DOHH2 (cell line): ENCODE data around the gene AANAT.
A peak's percentile ranks its signal among the peaks of the same experiment; 100 is the strongest.

ENCODE experiments used
- H3F3A ChIP-seq: fragments of 200-600 bp; sonication (generic), shearing (Covaris generic); 2 replicates; pipeline ENCODE4 v1.6.0; 2016; ENCODE audit warnings: antibody characterized with exemption, mild to moderate bottlenecking; ENCODE audit not compliant: control insufficient read depth, insufficient read depth
- H3K27ac ChIP-seq: fragments of 200-600 bp; sonication (generic); 2 replicates; pipeline ENCODE4 v1.5.1; 2014; ENCODE audit warnings: low read depth, mild to moderate bottlenecking, low read length, moderate library complexity
- H3K27me3 ChIP-seq: fragments of 200-600 bp; sonication (generic); 2 replicates; pipeline ENCODE4 v1.6.1; 2014; ENCODE audit warnings: mild to moderate bottlenecking, low read length, mixed read lengths; ENCODE audit not compliant: control insufficient read depth
- H3K36me3 ChIP-seq: fragments of 200-600 bp; sonication (generic); 2 replicates; pipeline ENCODE4 v1.6.1; 2014; ENCODE audit warnings: mild to moderate bottlenecking, low read length, moderate library complexity, mixed read lengths; ENCODE audit not compliant: control insufficient read depth
- H3K4me1 ChIP-seq: fragments of 200-600 bp; sonication (generic); 2 replicates; pipeline ENCODE4 v1.6.1; 2014; ENCODE audit warnings: mild to moderate bottlenecking, low read length, mixed read lengths; ENCODE audit not compliant: control insufficient read depth
- H3K4me2 ChIP-seq: fragments of 200-600 bp; sonication (generic); 2 replicates; pipeline ENCODE4 v1.6.0; 2014; ENCODE audit warnings: mild to moderate bottlenecking, low read length, moderate library complexity
- H3K4me3 ChIP-seq: fragments of 200-600 bp; sonication (generic); 2 replicates; pipeline ENCODE4 v1.5.1; 2014; ENCODE audit warnings: mild to moderate bottlenecking, low read length, mixed read lengths
- H3K79me2 ChIP-seq: fragments of 200-600 bp; sonication (generic); 2 replicates; pipeline ENCODE4 v1.6.1; 2014; ENCODE audit warnings: mild to moderate bottlenecking, low read length, mixed read lengths; ENCODE audit not compliant: control insufficient read depth
- H3K9me2 ChIP-seq: fragments of 200-600 bp; sonication (generic); replicated peaks from 2 replicates; pipeline ENCODE4 v1.6.1; 2014; ENCODE audit warnings: mild to moderate bottlenecking, low read length, mixed read lengths; ENCODE audit not compliant: control insufficient read depth
- H3K9me3 ChIP-seq: fragments of 200-600 bp; sonication (generic); 2 replicates; pipeline ENCODE4 v1.6.1; 2014; ENCODE audit warnings: antibody characterized with exemption, low read length, mixed read lengths; ENCODE audit not compliant: control insufficient read depth, insufficient read depth
- H4K20me1 ChIP-seq: fragments of 200-600 bp; sonication (generic); 2 replicates; pipeline ENCODE4 v1.6.0; 2014; ENCODE audit warnings: low read depth, mild to moderate bottlenecking, antibody characterized with exemption, low read length, moderate library complexity; ENCODE audit not compliant: control insufficient read depth, insufficient read depth
- CTCF ChIP-seq: fragments of 200-600 bp; sonication (generic); IDR thresholded peaks from one replicate; pipeline ENCODE4 v1.5.1; 2014; ENCODE audit warnings: antibody characterized with exemption, mild to moderate bottlenecking, low read depth, low read length; ENCODE audit not compliant: poor library complexity, severe bottlenecking
- EZH2phosphoT487 ChIP-seq: fragments of 200-600 bp; sonication (generic); IDR thresholded peaks from 2 replicates; pipeline ENCODE4 v1.6.1; 2017; ENCODE audit warnings: borderline replicate concordance, mild to moderate bottlenecking, antibody characterized with exemption, low read length, moderate library complexity, mixed read lengths

Gene AANAT

GRCh38 chr17:76438906-76439305, 28.5 kb upstream of the AANAT start:
- H3K27ac ChIP-seq = no peak overlapping the region
- no peak overlapping the region for H3K4me3 ChIP-seq
- TF ChIP-seq CTCF (no peak), EZH2phosphoT487 (no peak)
- no peaks in the 10 kb centered on the region for H3K9me2 ChIP-seq
- peaks cover 96% of the 10 kb centered on the region for H3K79me2 ChIP-seq
- H3K36me3 ChIP-seq = peaks cover 30% of the 10 kb centered on the region
- peaks cover 89% of the 10 kb centered on the region for H3K4me1 ChIP-seq
- H3K4me2 ChIP-seq = 0 out of 2 replicates have a peak overlapping the region, but pooled peaks have one; percentile 50
- H3K27me3 ChIP-seq = no peaks in the 10 kb centered on the region
- H4K20me1 ChIP-seq = peaks cover 24% of the 10 kb centered on the region
- peaks cover 13% of the 10 kb centered on the region; the same call in 1 of the 2 replicates for H3F3A ChIP-seq
- H3K9me3 ChIP-seq = no peaks in the 10 kb centered on the region

GRCh38 chr17:76439314-76439928, 28.0 kb upstream of the AANAT start:
- H3K4me2 ChIP-seq = peak overlapping the region; percentile 50
- H3K27me3 ChIP-seq = no peaks in the 10 kb centered on the region
- peaks cover 96% of the 10 kb centered on the region for H3K79me2 ChIP-seq
- H3K9me3 ChIP-seq = no peaks in the 10 kb centered on the region
- H3K4me3 ChIP-seq = 0 out of 2 replicates have a peak overlapping the region, but pooled peaks have one; percentile 15
- peaks cover 25% of the 10 kb centered on the region for H3K36me3 ChIP-seq
- peaks cover 24% of the 10 kb centered on the region for H4K20me1 ChIP-seq
- TF ChIP-seq CTCF = no peak
- TF ChIP-seq EZH2phosphoT487 = no peak
- H3K4me1 ChIP-seq = peaks cover 89% of the 10 kb centered on the region
- H3K27ac ChIP-seq = no peak overlapping the region
- no peaks in the 10 kb centered on the region for H3K9me2 ChIP-seq
- 0 out of 2 replicates have a peak, but pooled peaks cover 9% of the 10 kb centered on the region for H3F3A ChIP-seq

GRCh38 chr17:76440751-76441362, 26.5 kb upstream of the AANAT start:
- H3F3A ChIP-seq = 0 out of 2 replicates have a peak, but pooled peaks cover 12% of the 10 kb centered on the region
- H3K9me3 ChIP-seq = no peaks in the 10 kb centered on the region
- H4K20me1 ChIP-seq = peaks cover 32% of the 10 kb centered on the region
- no peaks in the 10 kb centered on the region for H3K9me2 ChIP-seq
- peaks cover 90% of the 10 kb centered on the region for H3K4me1 ChIP-seq
- H3K4me3 ChIP-seq = no peak overlapping the region
- H3K36me3 ChIP-seq = peaks cover 20% of the 10 kb centered on the region
- H3K27ac ChIP-seq = no peak overlapping the region
- TF ChIP-seq CTCF = no peak
- TF ChIP-seq EZH2phosphoT487 = no peak
- H3K4me2 ChIP-seq = peak overlapping the region; percentile 23
- peaks cover 96% of the 10 kb centered on the region for H3K79me2 ChIP-seq
- H3K27me3 ChIP-seq = no peaks in the 10 kb centered on the region
